A549 (cell line): ENCODE results near the gene SRRM2. TPM values are rescaled to one million over a fixed set of nuclear protein-coding genes. Genes with fewer than 3 reads are reported as not detected.
A peak's percentile ranks its signal among the peaks of the same experiment; 100 is the strongest.

Experiments
- ATAC-seq, 2 experiments: fragments of 200-7000 bp in 1 of 2; fragments of >200 bp in 1 of 2; cut with Nextera tagmentation in 1 of 2; cut with Tn5 transposase in 1 of 2; 3 replicates each; pipeline versions ENCODE4 v1.8.0 to v1.9.1; 2018 to 2020; ENCODE audit warnings: mild to moderate bottlenecking in 1 of 2, moderate library complexity in 1 of 2
- CTCF ChIA-PET: fragments of 300-600 bp; sonication (Branson Sonifier 250); formaldehyde crosslinking; extraction: SDS; loops from one replicate; lab custom pipeline; 2021; ENCODE audit warnings: antibody characterized with exemption, inconsistent platforms; lab: Yijun Ruan, JAX
- POLR2A ChIA-PET: fragments of 350-600 bp; formaldehyde crosslinking; extraction: SDS; loops from one replicate; lab custom pipeline; 2021; ENCODE audit warnings: antibody characterized with exemption, inconsistent platforms; lab: Yijun Ruan, JAX
- DNase-seq, 2 experiments: peaks; one replicate each; pipeline versions ENCODE4 v3.0.0 to v3.0.0-alpha.2; 2011 to 2016; ENCODE audit warnings: low read depth in 1 of 2, low spot score in 1 of 2
- FAIRE-seq: peaks from 2 replicates; lab custom pipeline; 2011; peaks lifted over from hg19 to GRCh38; lab: Jason Lieb, UNC
- H3K27ac ChIP-seq, 2 experiments: fragments of >200 bp; sonication (Bioruptor Twin); formaldehyde crosslinking; 3 replicates each; pipeline ENCODE4 v1.5.1; 2016 to 2017
- H3K4me1 ChIP-seq: fragments of >200 bp; sonication (Bioruptor Twin); formaldehyde crosslinking; 3 replicates; pipeline ENCODE4 v1.6.1; 2016
- H3K4me2 ChIP-seq: fragments of >200 bp; sonication (Bioruptor Twin); formaldehyde crosslinking; 3 replicates; pipeline ENCODE4 v1.6.1; 2016
- H3K4me3 ChIP-seq: fragments of >200 bp; sonication (Bioruptor Twin); formaldehyde crosslinking; 3 replicates; pipeline ENCODE4 v1.5.1; 2016
- H3K9me3 ChIP-seq: fragments of >200 bp; sonication (Bioruptor Twin); formaldehyde crosslinking; 3 replicates; pipeline ENCODE4 v1.6.1; 2016
- BHLHE40 ChIP-seq: IDR thresholded peaks from 2 replicates; pipeline ENCODE4 v1.6.1; 2012; ENCODE audit warnings: low read depth, low read length, inconsistent platforms
- CBX2 ChIP-seq: fragments of 200-600 bp; sonication (generic); IDR thresholded peaks from 2 replicates; pipeline ENCODE4 v1.6.1; 2016; ENCODE audit warnings: low read depth, mild to moderate bottlenecking, borderline replicate concordance
- CHD4 ChIP-seq: fragments of 200-600 bp; sonication (generic); IDR thresholded peaks from 2 replicates; pipeline ENCODE4 v1.6.1; 2016; ENCODE audit warnings: antibody characterized with exemption, mild to moderate bottlenecking, borderline replicate concordance
- EHF ChIP-seq: fragments of 250-450 bp; sonication (Bioruptor Pico); IDR thresholded peaks from 2 replicates; pipeline ENCODE4 v1.5.0; 2020; ENCODE audit warnings: mild to moderate bottlenecking
- FOSB ChIP-seq: fragments of 250-450 bp; sonication (Bioruptor Pico); IDR thresholded peaks from 2 replicates; pipeline ENCODE4 v1.5.0; 2020; ENCODE audit warnings: mild to moderate bottlenecking, moderate library complexity
- FOSL2 ChIP-seq, 2 experiments: fragments of 450-650 bp in 1 of 2; fragments of >200 bp in 1 of 2; sonication (Bioruptor Twin) in 1 of 2; formaldehyde crosslinking; IDR thresholded peaks; 2 replicates each; pipeline versions ENCODE4 v1.5.0 to v1.6.1; 2016 to 2020; ENCODE audit warnings: mild to moderate bottlenecking in 1 of 2, moderate library complexity in 1 of 2
- FOXS1 ChIP-seq: fragments of 250-450 bp; sonication (Bioruptor Pico); IDR thresholded peaks from 2 replicates; pipeline ENCODE4 v1.5.0; 2020; ENCODE audit warnings: mild to moderate bottlenecking, moderate library complexity
- GATA3 ChIP-seq: IDR thresholded peaks from 2 replicates; pipeline ENCODE4 v1.6.1; 2012; ENCODE audit warnings: borderline replicate concordance
- HDAC2 ChIP-seq: fragments of 200-600 bp; sonication (generic); IDR thresholded peaks from 2 replicates; pipeline ENCODE4 v1.6.1; 2016
- HOXB13 ChIP-seq: fragments of 250-450 bp; sonication (Bioruptor Pico); IDR thresholded peaks from 2 replicates; pipeline ENCODE4 v1.5.0; 2020; ENCODE audit warnings: low read depth, mild to moderate bottlenecking, moderate library complexity
- HOXB5 ChIP-seq: fragments of 250-450 bp; sonication (Bioruptor Pico); IDR thresholded peaks from 2 replicates; pipeline ENCODE4 v1.5.0; 2020; ENCODE audit warnings: mild to moderate bottlenecking, moderate library complexity
- JUN ChIP-seq, 2 experiments: fragments of >200 bp; sonication (Bioruptor Twin); formaldehyde crosslinking; IDR thresholded peaks; 2 replicates in 1 of 2; 3 replicates in 1 of 2; pipeline ENCODE4 v1.6.1; 2016 to 2017
- KDM1A ChIP-seq: fragments of 200-600 bp; sonication (generic); IDR thresholded peaks from 2 replicates; pipeline ENCODE4 v1.6.1; 2016; ENCODE audit warnings: low read depth, mild to moderate bottlenecking
- KDM5A ChIP-seq: fragments of 200-600 bp; sonication (generic); IDR thresholded peaks from 2 replicates; pipeline ENCODE4 v1.6.1; 2016; ENCODE audit warnings: antibody characterized with exemption, mild to moderate bottlenecking
- MAFK ChIP-seq: fragments of 450-650 bp; IDR thresholded peaks from 2 replicates; pipeline ENCODE4 v1.6.1; 2014; ENCODE audit not compliant: partially characterized antibody
- NFE2L2 ChIP-seq: fragments of 150-350 bp; conservative IDR thresholded peaks from 2 replicates; pipeline ENCODE4 v1.6.1; 2014; ENCODE audit warnings: low read length
- RARB ChIP-seq: fragments of 250-450 bp; sonication (Bioruptor Pico); IDR thresholded peaks from 2 replicates; pipeline ENCODE4 v1.8.0; 2021; ENCODE audit warnings: mild to moderate bottlenecking, moderate library complexity
- SMC3 ChIP-seq: fragments of >200 bp; sonication (Bioruptor Twin); formaldehyde crosslinking; IDR thresholded peaks from 3 replicates; pipeline ENCODE4 v1.6.1; 2018; ENCODE audit warnings: inconsistent platforms
- SREBF2 ChIP-seq: fragments of 450-650 bp; IDR thresholded peaks from 2 replicates; pipeline ENCODE4 v1.6.1; 2014; ENCODE audit warnings: mild to moderate bottlenecking, moderate library complexity
- TFCP2L1 ChIP-seq: fragments of 250-450 bp; sonication (Bioruptor Pico); IDR thresholded peaks from 2 replicates; pipeline ENCODE4 v1.5.0; 2021; ENCODE audit warnings: mild to moderate bottlenecking
- ZC3H11A ChIP-seq: fragments of 450-650 bp; IDR thresholded peaks from 2 replicates; pipeline ENCODE4 v1.6.1; 2014; ENCODE audit warnings: antibody characterized with exemption, mild to moderate bottlenecking
- ZFP36 ChIP-seq: fragments of 450-650 bp; IDR thresholded peaks from 2 replicates; pipeline ENCODE4 v1.6.1; 2014; ENCODE audit warnings: borderline replicate concordance; ENCODE audit not compliant: partially characterized antibody
- ZNF302 ChIP-seq: fragments of 250-450 bp; sonication (Bioruptor Pico); IDR thresholded peaks from 2 replicates; pipeline ENCODE4 v1.9.0; 2021; ENCODE audit warnings: inconsistent platforms, mild to moderate bottlenecking, moderate library complexity
- WGBS: methylation state at CpG from one replicate; pipeline ENCODE4 v1.1.6; 2017; ENCODE audit errors: missing lambda C conversion rate; 5-methylcytosine and 5-hydroxymethylcytosine counted together
- polyA plus RNA-seq, 4 experiments: library from polyadenylated mRNA; depleted of rRNA in 3 of 4; stranded (reverse); fragments of >200 nt; fragmentation: RNase III in 1 of 4; extraction: RNeasy Plus Mini Kit Qiagen cat#74134 plus additional on column Dnase treatment in 1 of 4; gene quantifications; 2 replicates in 3 of 4; 3 replicates in 1 of 4; pipeline ENCODE4 v1.2.3, GENCODE V29; 2011 to 2017
- TF ChIP-seq, protein P1 (sequence below): fragments of 150-350 bp; IDR thresholded peaks from 2 replicates; pipeline ENCODE4 v1.6.1; 2014; ENCODE audit warnings: low read depth, mild to moderate bottlenecking, low read length
- TF ChIP-seq, protein P2 (sequence below): fragments of 450-650 bp; IDR thresholded peaks from 2 replicates; pipeline ENCODE4 v1.6.1; 2014; ENCODE audit warnings: antibody characterized with exemption
- TF ChIP-seq, protein P3 (sequence below): fragments of >200 bp; sonication (Bioruptor Twin); formaldehyde crosslinking; IDR thresholded peaks from 3 replicates; pipeline ENCODE4 v1.5.1; 2016

The SRRM2 gene
- polyA plus RNA-seq, 2 of the 4 experiments (the other 2 are of a cell fraction) = 167 to 512 TPM

DNA sequence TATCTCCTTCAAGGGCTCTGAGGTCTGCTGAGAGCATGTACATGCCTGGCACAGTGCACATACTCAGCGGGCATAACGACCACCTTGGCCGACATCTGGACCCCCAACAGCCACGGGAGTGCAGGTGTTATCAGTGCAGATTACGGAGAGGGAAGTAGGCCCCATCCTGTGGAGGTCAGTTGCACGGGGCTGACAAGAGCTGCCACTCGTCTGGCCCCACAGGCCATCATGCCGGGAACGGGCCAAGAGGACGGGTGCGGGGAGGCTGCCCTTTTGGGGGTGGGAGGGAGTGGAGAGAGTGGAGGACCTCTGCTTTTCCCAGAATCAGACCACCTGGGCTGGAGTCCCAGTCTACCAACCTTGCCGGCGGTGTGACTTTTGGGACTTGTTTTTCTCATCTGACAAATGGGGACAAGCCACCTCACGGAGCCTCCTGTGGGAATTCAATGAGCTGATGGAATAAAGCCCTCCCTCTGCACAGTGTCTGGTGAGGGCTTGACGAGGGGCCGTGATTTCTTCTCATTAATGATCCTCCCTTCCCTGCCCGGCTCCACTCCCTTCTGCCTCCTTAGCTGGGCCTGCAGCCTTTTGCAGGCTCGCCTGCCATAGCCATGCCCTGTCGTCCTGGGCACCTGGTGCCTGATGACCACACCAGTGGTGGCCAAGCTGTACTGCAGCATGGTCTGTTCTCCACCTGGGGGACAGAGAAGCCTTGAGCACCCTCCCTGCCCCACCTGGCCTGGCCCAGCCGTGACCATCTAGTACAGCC, 30.3 kb downstream of the SRRM2 start:
- H3K4me3 ChIP-seq = no peak overlapping the region
- FAIRE-seq = no peak
- no peaks in the 10 kb centered on the region for H3K9me3 ChIP-seq
- TF ChIP-seq MAFK (no peak), RARB (no peak), ZNF302 (no peak), KDM1A (no peak), HOXB5 (CRISPR knock-in tag) (no peak)
- peak; percentile 66 to 77 for ATAC-seq
- no peak for DNase-seq
- no peak overlapping the region for H3K4me2 ChIP-seq
- CTCF ChIA-PET = interaction anchor here (0.9 to 3.8 kb wide), 8 partner anchors 9 to 88 kb away, joined by 3 to 17 read pairs (median 6); no protein-coding TSS in a partner anchor
- WGBS = 89% methylated on average over 17 of the region's 20 CpGs
- no peak overlapping the region for H3K27ac ChIP-seq
- POLR2A ChIA-PET = no interaction called here
- H3K4me1 ChIP-seq = peaks cover 8% of the 10 kb centered on the region

DNA sequence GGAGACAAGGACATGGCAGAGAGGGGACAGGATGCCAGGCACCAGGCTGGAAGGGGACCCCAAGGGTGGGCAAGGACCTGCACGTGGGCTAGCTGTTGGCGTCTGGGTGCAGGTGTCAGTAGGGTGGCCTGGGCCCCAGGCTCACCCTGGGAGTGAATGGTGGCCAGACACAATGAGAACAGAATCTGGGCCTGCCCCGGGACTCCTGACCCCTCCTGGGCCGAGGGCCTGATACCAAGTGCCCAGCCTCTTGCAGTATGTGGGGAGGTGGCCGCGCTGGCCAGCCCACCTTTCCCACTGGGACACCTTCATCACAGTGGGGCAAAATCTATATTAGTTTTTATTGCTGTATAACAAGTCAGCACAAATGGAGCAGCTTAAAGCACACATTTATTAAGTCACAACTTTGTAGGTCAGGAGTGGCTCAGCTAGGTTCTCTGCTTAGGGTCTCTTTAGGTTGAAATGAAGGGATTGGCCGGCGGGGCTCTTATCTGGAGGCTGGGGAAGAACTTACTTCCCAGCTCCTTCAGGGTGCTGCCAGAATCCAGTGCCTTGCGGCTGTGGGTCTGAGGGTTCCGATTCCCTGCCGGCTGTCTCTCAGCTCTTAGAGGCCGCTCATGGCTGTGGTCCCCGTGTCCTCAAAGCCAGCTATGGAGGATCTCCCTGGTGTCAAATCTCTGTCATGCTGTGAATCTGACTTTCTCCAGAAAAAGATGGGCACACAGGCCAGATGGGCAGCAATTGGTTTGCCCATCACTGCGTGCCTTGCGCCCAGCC, 31.3 kb downstream of the SRRM2 start:
- no peak for DNase-seq
- Histone ChIP-seq H3K4me3 (no peak overlapping the region), H3K4me2 (no peak overlapping the region), H3K4me1 (peaks cover 1% of the 10 kb centered on the region; the same call in 1 of the 3 replicates), H3K9me3 (no peaks in the 10 kb centered on the region), H3K27ac (no peak overlapping the region)
- ATAC-seq = no peak
- CTCF ChIA-PET = interaction anchor here (0.8 to 3.8 kb wide), 9 partner anchors 8 to 123 kb away, joined by 3 to 17 read pairs (median 5); no protein-coding TSS in a partner anchor
- no peak for FAIRE-seq
- TF ChIP-seq, protein P1, sequence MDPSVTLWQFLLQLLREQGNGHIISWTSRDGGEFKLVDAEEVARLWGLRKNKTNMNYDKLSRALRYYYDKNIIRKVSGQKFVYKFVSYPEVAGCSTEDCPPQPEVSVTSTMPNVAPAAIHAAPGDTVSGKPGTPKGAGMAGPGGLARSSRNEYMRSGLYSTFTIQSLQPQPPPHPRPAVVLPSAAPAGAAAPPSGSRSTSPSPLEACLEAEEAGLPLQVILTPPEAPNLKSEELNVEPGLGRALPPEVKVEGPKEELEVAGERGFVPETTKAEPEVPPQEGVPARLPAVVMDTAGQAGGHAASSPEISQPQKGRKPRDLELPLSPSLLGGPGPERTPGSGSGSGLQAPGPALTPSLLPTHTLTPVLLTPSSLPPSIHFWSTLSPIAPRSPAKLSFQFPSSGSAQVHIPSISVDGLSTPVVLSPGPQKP = no peak
- no peak for TF ChIP-seq GATA3
- TF ChIP-seq JUN (IDR thresholded peaks at IDR 0.05) = no peak
- TF ChIP-seq, protein P2, sequence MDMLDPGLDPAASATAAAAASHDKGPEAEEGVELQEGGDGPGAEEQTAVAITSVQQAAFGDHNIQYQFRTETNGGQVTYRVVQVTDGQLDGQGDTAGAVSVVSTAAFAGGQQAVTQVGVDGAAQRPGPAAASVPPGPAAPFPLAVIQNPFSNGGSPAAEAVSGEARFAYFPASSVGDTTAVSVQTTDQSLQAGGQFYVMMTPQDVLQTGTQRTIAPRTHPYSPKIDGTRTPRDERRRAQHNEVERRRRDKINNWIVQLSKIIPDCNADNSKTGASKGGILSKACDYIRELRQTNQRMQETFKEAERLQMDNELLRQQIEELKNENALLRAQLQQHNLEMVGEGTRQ = no peak
- TF ChIP-seq HDAC2 = no peak
- TF ChIP-seq KDM5A = no peak
- TF ChIP-seq ZC3H11A = no peak
- no peak for TF ChIP-seq FOSB (CRISPR knock-in tag)
- TF ChIP-seq, all 56 proteins: peak for 0
- 83% methylated on average over 15 of the region's 15 CpGs for WGBS
- POLR2A ChIA-PET = interaction anchor here (0.5 to 1.0 kb wide), 2 partner anchors 12 to 16 kb away, joined by 3 read pairs; no protein-coding TSS in a partner anchor

DNA sequence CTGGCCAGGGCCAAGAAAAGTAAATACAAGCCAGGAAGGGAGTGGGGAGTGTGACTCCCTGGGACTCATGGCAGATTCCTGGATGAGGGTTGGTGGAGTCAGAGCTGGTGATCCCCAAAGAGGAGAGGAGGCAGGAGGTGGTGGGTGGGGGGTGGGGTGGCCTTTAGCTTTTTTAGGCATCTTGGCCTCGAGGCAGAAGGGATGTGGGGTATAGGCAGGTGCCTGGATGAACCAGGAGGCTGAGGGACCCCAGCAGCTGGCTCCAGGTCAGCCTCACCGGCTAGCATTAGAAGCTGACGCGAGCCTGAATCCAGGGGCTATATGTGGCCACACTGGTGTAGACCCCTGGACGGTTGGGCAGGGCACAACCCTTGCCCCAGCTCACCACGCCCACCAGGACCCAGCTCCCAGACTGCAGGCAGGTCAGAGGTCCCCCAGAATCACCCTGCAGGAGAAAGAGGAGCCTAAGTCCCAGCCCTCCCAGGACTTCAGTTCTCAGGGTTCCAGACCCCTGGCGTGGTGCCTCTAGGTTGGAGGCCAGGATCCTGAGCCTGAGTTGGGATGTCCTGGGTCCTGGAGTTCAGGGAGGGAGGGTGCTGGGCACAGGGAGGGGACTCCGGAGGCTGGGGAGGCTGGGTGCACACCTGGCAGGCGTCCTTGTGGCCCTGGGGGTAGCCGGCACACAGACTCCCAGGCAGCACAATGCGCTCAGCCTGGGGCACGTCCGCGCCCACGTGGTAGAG, 32.1 kb downstream of the SRRM2 start:
- Histone ChIP-seq H3K4me2 (no peak overlapping the region), H3K27ac (no peak overlapping the region), H3K9me3 (no peaks in the 10 kb centered on the region), H3K4me3 (no peak overlapping the region), H3K4me1 (no peaks in the 10 kb centered on the region)
- DNase-seq = no peak
- POLR2A ChIA-PET = interaction anchor here (0.5 to 1.0 kb wide), 2 partner anchors 13 to 17 kb away, joined by 3 read pairs; no protein-coding TSS in a partner anchor
- WGBS = 66% methylated on average over 12 of the region's 15 CpGs
- FAIRE-seq = no peak
- no peak for TF ChIP-seq ZFP36
- TF ChIP-seq EHF (CRISPR knock-in tag) = no peak
- no peak for TF ChIP-seq KDM1A
- TF ChIP-seq, protein P3, sequence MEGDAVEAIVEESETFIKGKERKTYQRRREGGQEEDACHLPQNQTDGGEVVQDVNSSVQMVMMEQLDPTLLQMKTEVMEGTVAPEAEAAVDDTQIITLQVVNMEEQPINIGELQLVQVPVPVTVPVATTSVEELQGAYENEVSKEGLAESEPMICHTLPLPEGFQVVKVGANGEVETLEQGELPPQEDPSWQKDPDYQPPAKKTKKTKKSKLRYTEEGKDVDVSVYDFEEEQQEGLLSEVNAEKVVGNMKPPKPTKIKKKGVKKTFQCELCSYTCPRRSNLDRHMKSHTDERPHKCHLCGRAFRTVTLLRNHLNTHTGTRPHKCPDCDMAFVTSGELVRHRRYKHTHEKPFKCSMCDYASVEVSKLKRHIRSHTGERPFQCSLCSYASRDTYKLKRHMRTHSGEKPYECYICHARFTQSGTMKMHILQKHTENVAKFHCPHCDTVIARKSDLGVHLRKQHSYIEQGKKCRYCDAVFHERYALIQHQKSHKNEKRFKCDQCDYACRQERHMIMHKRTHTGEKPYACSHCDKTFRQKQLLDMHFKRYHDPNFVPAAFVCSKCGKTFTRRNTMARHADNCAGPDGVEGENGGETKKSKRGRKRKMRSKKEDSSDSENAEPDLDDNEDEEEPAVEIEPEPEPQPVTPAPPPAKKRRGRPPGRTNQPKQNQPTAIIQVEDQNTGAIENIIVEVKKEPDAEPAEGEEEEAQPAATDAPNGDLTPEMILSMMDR = no peak
- TF ChIP-seq HDAC2 = no peak
- TF ChIP-seq NFE2L2 = no peak
- TF ChIP-seq SMC3 = no peak
- TF ChIP-seq FOXS1 (CRISPR knock-in tag) = no peak
- TF ChIP-seq GATA3 = no peak
- no peak for TF ChIP-seq FOSL2 (IDR thresholded peaks at IDR 0.05)
- TF ChIP-seq FOSL2 (CRISPR knock-in tag; IDR thresholded peaks at IDR 0.05) = no peak
- no peak for TF ChIP-seq CBX2
- TF ChIP-seq SREBF2 = no peak
- TF ChIP-seq TFCP2L1 (CRISPR knock-in tag) = no peak
- TF ChIP-seq CHD4 = no peak
- no peak for TF ChIP-seq BHLHE40
- TF ChIP-seq HOXB13 (CRISPR knock-in tag) = no peak
- CTCF ChIA-PET = interaction anchor here (0.7 to 3.8 kb wide), 8 partner anchors 8 to 122 kb away, joined by 3 to 17 read pairs (median 5); no protein-coding TSS in a partner anchor
- ATAC-seq = no peak
